ENCODE data around the gene SETD2.

The SETD2 gene

GRCh38 chr3:46996689-46997452, 167.0 kb downstream of the SETD2 start:
- DNase-seq = no peak

- no peak for DNase-seq
These were observed 167.9 kb downstream of the SETD2 start for GRCh38 chr3:46995901-46996562.

- no peak for DNase-seq
These were observed 168.8 kb downstream of the SETD2 start for GRCh38 chr3:46994801-46995731.

GRCh38 chr3:46993986-46994385, 169.9 kb downstream of the SETD2 start:
- no peak for DNase-seq

- no peak for DNase-seq
These were observed 170.6 kb downstream of the SETD2 start for GRCh38 chr3:46993292-46993691.

GRCh38 chr3:46992231-46992630, 171.7 kb downstream of the SETD2 start:
- DNase-seq = no peak

- DNase-seq = no peak
These were observed 172.3 kb downstream of the SETD2 start for GRCh38 chr3:46991406-46992165.

- DNase-seq = no peak
These were observed 173.1 kb downstream of the SETD2 start for GRCh38 chr3:46990573-46991374.

- no peak for DNase-seq
These were observed 174.6 kb downstream of the SETD2 start for GRCh38 chr3:46989146-46989810.

GRCh38 chr3:46988616-46989015, 175.3 kb downstream of the SETD2 start:
- no peak for DNase-seq

GRCh38 chr3:46987743-46988401, 176.0 kb downstream of the SETD2 start:
- peak; percentile 64 to 89 (median 80) for DNase-seq

GRCh38 chr3:46987319-46987742, 176.6 kb downstream of the SETD2 start:
- DNase-seq = no peak

GRCh38 chr3:46986782-46987310, 177.1 kb downstream of the SETD2 start:
- DNase-seq = no peak

- no peak for DNase-seq
These were observed 177.7 kb downstream of the SETD2 start for GRCh38 chr3:46986055-46986730.

GRCh38 chr3:46985588-46985987, 178.3 kb downstream of the SETD2 start:
- DNase-seq = no peak

GRCh38 chr3:46984591-46985459, 179.1 kb downstream of the SETD2 start:
- no peak for DNase-seq

- DNase-seq = no peak
These were observed 181.4 kb downstream of the SETD2 start for GRCh38 chr3:46982546-46982945.

GRCh38 chr3:46981932-46982471, 181.9 kb downstream of the SETD2 start:
- DNase-seq = no peak

Data from stimulated activated naive CD4-positive, alpha-beta T cell (primary cell).